Measurements from ENCODE around the gene GCDH.
"Not testable (repeated sequence)": the region's sequence is repeated elsewhere in the genome, so short reads cannot be mapped to it uniquely, and the experiment has no call there.

DNA sequence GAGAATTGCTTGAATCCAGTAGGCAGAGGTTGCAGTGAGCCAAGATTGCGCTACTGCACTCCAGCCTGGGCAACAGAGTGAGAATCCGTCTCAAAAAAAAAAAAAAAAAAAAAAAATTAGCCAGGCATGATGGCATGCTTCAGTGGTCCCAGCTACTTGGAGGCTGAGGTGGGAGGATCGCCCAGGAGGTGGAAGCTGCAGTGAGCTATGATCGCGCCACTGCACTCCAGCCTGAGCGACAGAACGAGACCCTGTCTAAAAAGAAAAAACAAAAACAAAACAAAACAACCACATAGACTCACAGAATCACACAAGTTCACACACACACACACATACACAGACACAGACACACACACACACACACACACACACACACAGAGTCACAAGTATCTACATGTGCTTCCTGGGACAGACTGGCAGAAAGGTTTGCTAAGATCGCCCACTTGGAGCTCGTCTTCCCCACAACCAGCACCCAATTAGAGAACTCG is 617 bp upstream of the GCDH start:
- TF ChIP-seq, protein P1, sequence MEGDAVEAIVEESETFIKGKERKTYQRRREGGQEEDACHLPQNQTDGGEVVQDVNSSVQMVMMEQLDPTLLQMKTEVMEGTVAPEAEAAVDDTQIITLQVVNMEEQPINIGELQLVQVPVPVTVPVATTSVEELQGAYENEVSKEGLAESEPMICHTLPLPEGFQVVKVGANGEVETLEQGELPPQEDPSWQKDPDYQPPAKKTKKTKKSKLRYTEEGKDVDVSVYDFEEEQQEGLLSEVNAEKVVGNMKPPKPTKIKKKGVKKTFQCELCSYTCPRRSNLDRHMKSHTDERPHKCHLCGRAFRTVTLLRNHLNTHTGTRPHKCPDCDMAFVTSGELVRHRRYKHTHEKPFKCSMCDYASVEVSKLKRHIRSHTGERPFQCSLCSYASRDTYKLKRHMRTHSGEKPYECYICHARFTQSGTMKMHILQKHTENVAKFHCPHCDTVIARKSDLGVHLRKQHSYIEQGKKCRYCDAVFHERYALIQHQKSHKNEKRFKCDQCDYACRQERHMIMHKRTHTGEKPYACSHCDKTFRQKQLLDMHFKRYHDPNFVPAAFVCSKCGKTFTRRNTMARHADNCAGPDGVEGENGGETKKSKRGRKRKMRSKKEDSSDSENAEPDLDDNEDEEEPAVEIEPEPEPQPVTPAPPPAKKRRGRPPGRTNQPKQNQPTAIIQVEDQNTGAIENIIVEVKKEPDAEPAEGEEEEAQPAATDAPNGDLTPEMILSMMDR (IDR thresholded peaks at IDR 0.05; ENCODE audit: low read depth, low read length) = not testable (repeated sequence)
- TF ChIP-seq EZH2phosphoT487 (IDR thresholded peaks at IDR 0.05; ENCODE audit: low read depth) = not testable (repeated sequence)

All from OCI-LY3 (cell line).